HEK293 (cell line): ENCODE data around the gene PDK2.

ENCODE experiments used
- CTCF ChIA-PET: fragments of 350-600 bp; formaldehyde crosslinking; extraction: SDS; loops from one replicate; lab custom pipeline; 2021; ENCODE audit warnings: antibody characterized with exemption; lab: Yijun Ruan, JAX
- POLR2A ChIA-PET: fragments of 300-600 bp; formaldehyde crosslinking; extraction: SDS; loops from one replicate; lab custom pipeline; 2020; ENCODE audit warnings: antibody characterized with exemption, inconsistent platforms; lab: Yijun Ruan, JAX
- H3K27ac ChIP-seq: fragments of 200-500 bp; sonication (Bioruptor generic); 2 replicates; pipeline ENCODE4 v1.5.1; 2014; ENCODE audit warnings: low read depth, low read length, control low read depth, inconsistent platforms; ENCODE audit errors: extremely low read depth
- H3K36me3 ChIP-seq, 2 experiments: fragments of 200-500 bp in 1 of 2; sonication (Bioruptor generic) in 1 of 2; 1 replicate in 1 of 2; 2 replicates in 1 of 2; pipeline ENCODE4 v1.5.1; 2014 to 2017; ENCODE audit warnings: inconsistent platforms in 2 of 2, low read length in 2 of 2; ENCODE audit not compliant: control insufficient read depth in 2 of 2, insufficient read depth in 1 of 2
- H3K4me1 ChIP-seq: fragments of 200-500 bp; sonication (Bioruptor generic); 2 replicates; pipeline ENCODE4 v1.5.1; 2014; ENCODE audit warnings: mild to moderate bottlenecking, low read length, inconsistent platforms; ENCODE audit not compliant: control insufficient read depth, insufficient read depth
- H3K4me3 ChIP-seq: 2 replicates; pipeline ENCODE4 v1.5.1; 2011; ENCODE audit warnings: low read depth, mild to moderate bottlenecking, control low read depth, low read length, moderate library complexity
- H3K9me3 ChIP-seq: fragments of 200-500 bp; sonication (Bioruptor generic); 2 replicates; pipeline ENCODE4 v1.5.1; 2014; ENCODE audit warnings: low read depth, low read length, inconsistent platforms; ENCODE audit not compliant: control insufficient read depth, insufficient read depth
- AEBP2 ChIP-seq: fragments of 450-650 bp; formaldehyde crosslinking; IDR thresholded peaks from 2 replicates; pipeline ENCODE4 v1.5.1; 2016; ENCODE audit warnings: missing biosample characterization, missing genetic modification characterization, borderline replicate concordance
- BCL11B ChIP-seq: fragments of 450-650 bp; formaldehyde crosslinking; IDR thresholded peaks from 2 replicates; pipeline ENCODE4 v1.5.1; 2016; ENCODE audit warnings: low read depth, missing biosample characterization, missing genetic modification characterization
- GLIS2 ChIP-seq: fragments of 450-650 bp; formaldehyde crosslinking; IDR thresholded peaks from 2 replicates; pipeline ENCODE4 v1.5.1; 2016; ENCODE audit warnings: missing biosample characterization, missing genetic modification characterization
- ZBTB11 ChIP-seq: fragments of 450-650 bp; formaldehyde crosslinking; conservative IDR thresholded peaks from 2 replicates; pipeline ENCODE4 v1.5.1; 2016; ENCODE audit warnings: low read depth, missing biosample characterization, missing genetic modification characterization
- ZBTB21 ChIP-seq: fragments of 450-650 bp; formaldehyde crosslinking; IDR thresholded peaks from 2 replicates; pipeline ENCODE4 v1.5.1; 2017; ENCODE audit warnings: missing biosample characterization, missing genetic modification characterization
- ZBTB7A ChIP-seq: fragments of 450-650 bp; formaldehyde crosslinking; IDR thresholded peaks from 2 replicates; pipeline ENCODE4 v1.5.1; 2016; ENCODE audit warnings: low read depth, missing biosample characterization, missing genetic modification characterization
- ZFHX2 ChIP-seq: fragments of 450-650 bp; formaldehyde crosslinking; conservative IDR thresholded peaks from 2 replicates; pipeline ENCODE4 v1.5.1; 2016; ENCODE audit warnings: missing biosample characterization, missing genetic modification characterization
- ZNF10 ChIP-seq: fragments of 450-650 bp; formaldehyde crosslinking; IDR thresholded peaks from 2 replicates; pipeline ENCODE4 v1.5.1; 2017; ENCODE audit warnings: missing biosample characterization, missing genetic modification characterization
- ZNF146 ChIP-seq: fragments of 450-650 bp; formaldehyde crosslinking; IDR thresholded peaks from 2 replicates; pipeline ENCODE4 v1.5.1; 2016; ENCODE audit warnings: missing biosample characterization, missing genetic modification characterization
- ZNF155 ChIP-seq: fragments of 450-650 bp; formaldehyde crosslinking; IDR thresholded peaks from 2 replicates; pipeline ENCODE4 v1.5.1; 2016; ENCODE audit warnings: missing biosample characterization, missing genetic modification characterization
- ZNF223 ChIP-seq: fragments of 450-650 bp; formaldehyde crosslinking; IDR thresholded peaks from 2 replicates; pipeline ENCODE4 v1.5.1; 2016; ENCODE audit warnings: missing biosample characterization, missing genetic modification characterization
- ZNF341 ChIP-seq: fragments of 450-650 bp; formaldehyde crosslinking; IDR thresholded peaks from 2 replicates; pipeline ENCODE4; 2016; ENCODE audit warnings: low read depth, missing biosample characterization, missing genetic modification characterization
- ZNF513 ChIP-seq: fragments of 450-650 bp; IDR thresholded peaks from 2 replicates; pipeline ENCODE4 v1.5.1; 2018; ENCODE audit warnings: missing biosample characterization, missing genetic modification characterization
- ZNF580 ChIP-seq: fragments of 450-650 bp; formaldehyde crosslinking; IDR thresholded peaks from 2 replicates; pipeline ENCODE4 v1.5.1; 2016; ENCODE audit warnings: missing biosample characterization, missing genetic modification characterization
- ZNF664 ChIP-seq: fragments of 450-650 bp; formaldehyde crosslinking; IDR thresholded peaks from 2 replicates; pipeline ENCODE4 v1.5.1; 2016; ENCODE audit warnings: missing biosample characterization, missing genetic modification characterization
- ZNF704 ChIP-seq: fragments of 450-650 bp; formaldehyde crosslinking; IDR thresholded peaks from 2 replicates; pipeline ENCODE4 v1.5.1; 2016; ENCODE audit warnings: missing biosample characterization, missing genetic modification characterization
- ZNF777 ChIP-seq: fragments of 450-650 bp; formaldehyde crosslinking; IDR thresholded peaks from 2 replicates; pipeline ENCODE4 v1.5.1; 2017; ENCODE audit warnings: missing biosample characterization, missing genetic modification characterization, borderline replicate concordance
- TF ChIP-seq, protein P1 (sequence below): fragments of 450-650 bp; formaldehyde crosslinking; IDR thresholded peaks from 2 replicates; pipeline ENCODE4 v1.5.1; 2016; ENCODE audit warnings: missing biosample characterization, missing genetic modification characterization
- TF ChIP-seq, protein P2 (sequence below): fragments of 450-650 bp; formaldehyde crosslinking; IDR thresholded peaks from 2 replicates; pipeline ENCODE4 v1.5.1; 2016; ENCODE audit warnings: missing biosample characterization, missing genetic modification characterization
- TF ChIP-seq, protein P3 (sequence below): fragments of 450-650 bp; formaldehyde crosslinking; IDR thresholded peaks from 2 replicates; pipeline ENCODE4 v1.5.1; 2016; ENCODE audit warnings: missing biosample characterization, missing genetic modification characterization

PDK2 gene

DNA sequence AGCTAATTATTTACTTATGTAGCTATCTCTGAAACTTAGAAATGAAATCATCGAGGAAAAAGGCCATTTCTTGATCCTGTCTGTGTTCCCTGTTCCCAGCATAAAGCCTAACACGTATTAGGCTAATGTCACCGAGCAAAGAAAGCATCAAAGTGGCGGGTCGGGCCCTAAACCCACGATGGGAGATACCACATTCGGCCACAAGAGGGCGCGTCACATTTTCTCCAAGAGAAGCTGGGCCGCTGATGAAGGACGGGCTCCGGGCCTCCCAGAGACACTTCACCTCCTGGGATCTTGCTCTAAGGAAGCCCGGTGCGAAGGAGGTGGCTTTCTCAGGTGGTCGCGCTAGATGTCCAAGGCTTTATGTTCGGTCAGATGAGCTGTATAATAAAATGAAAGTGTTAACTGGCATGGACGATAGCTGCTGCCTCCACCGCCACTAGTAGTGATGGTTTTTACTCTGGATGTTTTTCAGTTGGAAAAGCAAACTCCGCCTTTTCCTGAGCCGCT lies 853 bp upstream of the PDK2 start (continued):
- TF ChIP-seq, protein P1, sequence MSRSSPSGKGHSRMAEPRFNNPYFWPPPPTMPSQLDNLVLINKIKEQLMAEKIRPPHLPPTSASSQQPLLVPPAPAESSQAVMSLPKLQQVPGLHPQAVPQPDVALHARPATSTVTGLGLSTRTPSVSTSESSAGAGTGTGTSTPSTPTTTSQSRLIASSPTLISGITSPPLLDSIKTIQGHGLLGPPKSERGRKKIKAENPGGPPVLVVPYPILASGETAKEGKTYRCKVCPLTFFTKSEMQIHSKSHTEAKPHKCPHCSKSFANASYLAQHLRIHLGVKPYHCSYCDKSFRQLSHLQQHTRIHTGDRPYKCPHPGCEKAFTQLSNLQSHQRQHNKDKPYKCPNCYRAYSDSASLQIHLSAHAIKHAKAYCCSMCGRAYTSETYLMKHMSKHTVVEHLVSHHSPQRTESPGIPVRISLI (tag by site-specific recombination) = no peak
- TF ChIP-seq ZNF341 (tag by site-specific recombination) (no peak), ZBTB11 (tag by site-specific recombination) (no peak), ZNF146 (tag by site-specific recombination) (no peak), ZNF155 (tag by site-specific recombination) (no peak), ZNF580 (tag by site-specific recombination) (no peak), ZNF10 (tag by site-specific recombination) (0 out of 2 replicates have a peak, but pooled peaks have one; percentile 23), GLIS2 (tag by site-specific recombination) (no peak), ZNF664 (tag by site-specific recombination) (0 out of 2 replicates have a peak, but pooled peaks have one; percentile 1), ZNF223 (tag by site-specific recombination) (no peak), ZNF513 (tag by site-specific recombination) (0 out of 2 replicates have a peak, but pooled peaks have one; percentile 22), ZBTB7A (tag by site-specific recombination) (no peak)
- TF ChIP-seq, protein P2, sequence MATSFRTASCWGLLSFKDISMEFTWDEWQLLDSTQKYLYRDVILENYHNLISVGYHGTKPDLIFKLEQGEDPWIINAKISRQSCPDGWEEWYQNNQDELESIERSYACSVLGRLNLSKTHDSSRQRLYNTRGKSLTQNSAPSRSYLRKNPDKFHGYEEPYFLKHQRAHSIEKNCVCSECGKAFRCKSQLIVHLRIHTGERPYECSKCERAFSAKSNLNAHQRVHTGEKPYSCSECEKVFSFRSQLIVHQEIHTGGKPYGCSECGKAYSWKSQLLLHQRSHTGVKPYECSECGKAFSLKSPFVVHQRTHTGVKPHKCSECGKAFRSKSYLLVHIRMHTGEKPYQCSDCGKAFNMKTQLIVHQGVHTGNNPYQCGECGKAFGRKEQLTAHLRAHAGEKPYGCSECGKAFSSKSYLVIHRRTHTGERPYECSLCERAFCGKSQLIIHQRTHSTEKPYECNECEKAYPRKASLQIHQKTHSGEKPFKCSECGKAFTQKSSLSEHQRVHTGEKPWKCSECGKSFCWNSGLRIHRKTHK (tag by site-specific recombination) = no peak
- TF ChIP-seq, protein P3, sequence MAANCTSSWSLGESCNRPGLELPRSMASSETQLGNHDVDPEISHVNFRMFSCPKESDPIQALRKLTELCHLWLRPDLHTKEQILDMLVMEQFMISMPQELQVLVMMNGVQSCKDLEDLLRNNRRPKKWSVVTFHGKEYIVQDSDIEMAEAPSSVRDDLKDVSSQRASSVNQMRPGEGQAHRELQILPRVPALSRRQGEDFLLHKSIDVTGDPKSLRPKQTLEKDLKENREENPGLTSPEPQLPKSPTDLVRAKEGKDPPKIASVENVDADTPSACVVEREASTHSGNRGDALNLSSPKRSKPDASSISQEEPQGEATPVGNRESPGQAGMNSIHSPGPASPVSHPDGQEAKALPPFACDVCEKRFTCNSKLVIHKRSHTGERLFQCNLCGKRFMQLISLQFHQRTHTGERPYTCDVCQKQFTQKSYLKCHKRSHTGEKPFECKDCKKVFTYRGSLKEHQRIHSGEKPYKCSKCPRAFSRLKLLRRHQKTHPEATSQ = no peak

GRCh38 chr17:50095626-50096037 lies 481 bp downstream of the PDK2 start:
- no peaks in the 10 kb centered on the region for H3K9me3 ChIP-seq
- peaks cover 0 to 34% of the 10 kb centered on the region in 2 experiments; a peak in 1 of 3 replicates for H3K36me3 ChIP-seq
- CTCF ChIA-PET = interaction anchor here (0.7 to 3.7 kb wide), 5 partner anchors 8 to 193 kb away, joined by 3 to 17 read pairs (median 6); partner anchors contain the start of gene ITGA3
- peaks cover 6% of the 10 kb centered on the region for H3K4me1 ChIP-seq
- POLR2A ChIA-PET = interaction anchor here (1.5 kb wide), 1 partner anchor 16 kb away, joined by 4 read pairs; no protein-coding TSS in a partner anchor
- peak overlapping the region; percentile 85 for H3K4me3 ChIP-seq
- H3K27ac ChIP-seq = peak overlapping the region; percentile 45; the same call in 1 of the 2 replicates
- TF ChIP-seq BCL11B (tag by site-specific recombination) = 0 out of 2 replicates have a peak, but pooled peaks have one; percentile 17
- 0 out of 2 replicates have a peak, but pooled peaks have one; percentile 4 for TF ChIP-seq ZFHX2 (tag by site-specific recombination)
- 0 out of 2 replicates have a peak, but pooled peaks have one; percentile 5 for TF ChIP-seq ZNF777 (tag by site-specific recombination)
- TF ChIP-seq ZNF223 (tag by site-specific recombination) = 0 out of 2 replicates have a peak, but pooled peaks have one; percentile 40
- TF ChIP-seq AEBP2 (tag by site-specific recombination) = no peak
- 0 out of 2 replicates have a peak, but pooled peaks have one; percentile 42 for TF ChIP-seq ZBTB7A (tag by site-specific recombination)
- TF ChIP-seq ZNF704 (tag by site-specific recombination) = no peak
- TF ChIP-seq ZBTB21 (tag by site-specific recombination) = no peak
